GM23338 (cell line): ENCODE results near the gene DHX8. TPM values are rescaled to one million over a fixed set of nuclear protein-coding genes. Genes with fewer than 3 reads are reported as not detected.

Experiments used
- ATAC-seq: fragments of 200-7000 bp; cut with Tn5 transposase; 3 replicates; pipeline ENCODE4 v1.9.1; 2020
- DNase-seq: peaks from one replicate; pipeline ENCODE4 v3.0.0-alpha.2; 2015; ENCODE audit warnings: low spot score
- H2AFZ ChIP-seq: fragments of 200-600 bp; sonication (generic); 2 replicates; pipeline ENCODE4 v1.8.0; 2016; ENCODE audit warnings: antibody characterized with exemption, mild to moderate bottlenecking, moderate library complexity
- H3F3A ChIP-seq: fragments of 200-600 bp; sonication (generic); replicated peaks from 2 replicates; pipeline ENCODE4 v1.8.0; 2017; ENCODE audit warnings: antibody characterized with exemption, mixed run types, low read depth
- H3K27ac ChIP-seq: fragments of 200-600 bp; sonication (generic); 2 replicates; pipeline ENCODE4 v1.6.1; 2016; ENCODE audit warnings: low read depth
- H3K27me3 ChIP-seq: fragments of 200-600 bp; sonication (generic); 2 replicates; pipeline ENCODE4 v1.8.0; 2016; ENCODE audit warnings: mild to moderate bottlenecking, mixed run types, moderate library complexity; ENCODE audit not compliant: insufficient read depth
- H3K36me3 ChIP-seq: fragments of 200-600 bp; sonication (generic); 2 replicates; pipeline ENCODE4 v1.8.0; 2016; ENCODE audit warnings: mild to moderate bottlenecking; ENCODE audit not compliant: insufficient read depth
- H3K4me1 ChIP-seq: fragments of 200-600 bp; sonication (generic); 2 replicates; pipeline ENCODE4 v1.8.0; 2016; ENCODE audit warnings: mild to moderate bottlenecking, moderate library complexity; ENCODE audit not compliant: insufficient read depth
- H3K4me2 ChIP-seq: fragments of 200-600 bp; sonication (generic); 2 replicates; pipeline ENCODE4 v1.7.1; 2017; ENCODE audit warnings: mixed run types
- H3K4me3 ChIP-seq: fragments of 200-600 bp; sonication (generic); 2 replicates; pipeline ENCODE4 v1.6.1; 2016; ENCODE audit warnings: mixed run types
- H3K79me2 ChIP-seq: fragments of 200-600 bp; sonication (generic); replicated peaks from 2 replicates; pipeline ENCODE4 v1.8.0; 2017; ENCODE audit warnings: mild to moderate bottlenecking; ENCODE audit not compliant: insufficient read depth
- H3K9me2 ChIP-seq: fragments of 200-600 bp; sonication (generic); 2 replicates; pipeline ENCODE4 v1.8.0; 2017; ENCODE audit not compliant: insufficient read depth
- H4K20me1 ChIP-seq: fragments of 200-600 bp; sonication (generic); replicated peaks from 2 replicates; pipeline ENCODE4 v1.8.0; 2017; ENCODE audit warnings: mild to moderate bottlenecking; ENCODE audit not compliant: insufficient read depth
- H3K27ac Mint-ChIP-seq: 2 replicates; pipeline ENCODE4 v1.8.0; 2020; ENCODE audit warnings: inconsistent platforms, mild to moderate bottlenecking, moderate library complexity, mixed read lengths
- H3K27me3 Mint-ChIP-seq: 3 replicates; pipeline ENCODE4 v1.8.0; 2022; ENCODE audit warnings: low read depth, mild to moderate bottlenecking, moderate library complexity, mixed read lengths, inconsistent platforms; ENCODE audit not compliant: insufficient read depth, poor library complexity
- H3K36me3 Mint-ChIP-seq: 3 replicates; pipeline ENCODE4 v1.8.0; 2021; ENCODE audit warnings: low read depth, mild to moderate bottlenecking, inconsistent platforms, moderate library complexity, mixed read lengths
- H3K4me1 Mint-ChIP-seq: 3 replicates; pipeline ENCODE4 v1.8.0; 2020; ENCODE audit warnings: mild to moderate bottlenecking, inconsistent platforms, mixed read lengths
- H3K4me3 Mint-ChIP-seq: 3 replicates; pipeline ENCODE4 v1.8.0; 2021; ENCODE audit warnings: moderate library complexity, mild to moderate bottlenecking, inconsistent platforms, mixed read lengths
- H3K9me3 Mint-ChIP-seq: 3 replicates; pipeline ENCODE4 v1.8.0; 2020; ENCODE audit warnings: moderate library complexity, mild to moderate bottlenecking, inconsistent platforms, mixed read lengths
- CREB1 ChIP-seq: fragments of 250-450 bp; sonication (Bioruptor Pico); IDR thresholded peaks from 2 replicates; pipeline ENCODE4 v1.5.0; 2020; ENCODE audit warnings: low read depth, mild to moderate bottlenecking, moderate library complexity
- EZH2 ChIP-seq: fragments of 200-600 bp; sonication (generic); IDR thresholded peaks from one replicate; pipeline ENCODE4 v1.8.0; 2017; ENCODE audit warnings: antibody characterized with exemption, mild to moderate bottlenecking, low read depth; ENCODE audit not compliant: unreplicated experiment
- EZH2phosphoT487 ChIP-seq: fragments of 200-600 bp; sonication (generic); IDR thresholded peaks from one replicate; pipeline ENCODE4 v1.8.1; 2018; ENCODE audit warnings: antibody characterized with exemption; ENCODE audit not compliant: unreplicated experiment
- JUNB ChIP-seq: IDR thresholded peaks from one replicate; pipeline ENCODE4 v1.6.1; 2016; ENCODE audit warnings: antibody characterized with exemption; ENCODE audit not compliant: unreplicated experiment
- NANOG ChIP-seq: IDR thresholded peaks from 2 replicates; pipeline ENCODE4 v1.6.1; 2016; ENCODE audit warnings: antibody characterized with exemption, borderline replicate concordance
- POLR2AphosphoS5 ChIP-seq: IDR thresholded peaks from 2 replicates; pipeline ENCODE4 v1.6.1; 2016; ENCODE audit warnings: antibody characterized with exemption, low read depth
- STAT1 ChIP-seq: IDR thresholded peaks from one replicate; pipeline ENCODE4 v1.6.1; 2016; ENCODE audit warnings: antibody characterized with exemption; ENCODE audit not compliant: unreplicated experiment
- ZNF114 ChIP-seq: fragments of 250-450 bp; sonication (Bioruptor Pico); IDR thresholded peaks from 2 replicates; pipeline ENCODE4 v1.5.0; 2020; ENCODE audit warnings: mild to moderate bottlenecking, moderate library complexity
- ZNF462 ChIP-seq: fragments of 250-450 bp; sonication (Bioruptor Pico); IDR thresholded peaks from 2 replicates; pipeline ENCODE4 v1.5.0; 2020; ENCODE audit warnings: mild to moderate bottlenecking, moderate library complexity
- polyA plus RNA-seq: library from polyadenylated mRNA; unstranded; fragments of >200 nt; fragmentation: Nextera tagmentation; extraction: Ambion mirVana; gene quantifications from 2 replicates; pipeline ENCODE4 v1.2.1, GENCODE V29; 2016
- total RNA-seq: library from RNA; depleted of rRNA; stranded (reverse); fragments of >200 nt; shearing (Covaris generic); gene quantifications from 2 replicates; pipeline ENCODE4 v1.2.3, GENCODE V29; 2014
- TF ChIP-seq, protein P1 (sequence below), 2 experiments: fragments of 200-600 bp in 1 of 2; sonication (generic) in 1 of 2; conservative IDR thresholded peaks; 2 replicates each; pipeline versions ENCODE4 v1.5.1 to v1.6.1; 2016 to 2017; ENCODE audit warnings: antibody characterized with exemption in 2 of 2, low read depth in 2 of 2, mild to moderate bottlenecking in 2 of 2, moderate library complexity in 1 of 2
- TF ChIP-seq, protein P2 (sequence below): IDR thresholded peaks from 2 replicates; pipeline ENCODE4 v1.6.1; 2016; ENCODE audit warnings: antibody characterized with exemption
- TF ChIP-seq, protein P3 (sequence below): IDR thresholded peaks from one replicate; pipeline ENCODE4 v1.6.1; 2018; ENCODE audit warnings: antibody characterized with exemption; ENCODE audit not compliant: unreplicated experiment

Gene DHX8
- total and polyA plus RNA-seq, 2 experiments from 2014 or later = 35.3 to 81.1 TPM

GRCh38 chr17:43464046-43464445 is 19.7 kb upstream of the DHX8 start:
- H3K27ac Mint-ChIP-seq = no peak overlapping the region
- H3F3A ChIP-seq = no peaks in the 10 kb centered on the region
- no peaks in the 10 kb centered on the region for H4K20me1 ChIP-seq
- H3K4me2 ChIP-seq = no peak overlapping the region
- DNase-seq (no peak), ATAC-seq (no peak)
- H2AFZ ChIP-seq = no peak overlapping the region
- peaks cover 1% of the 10 kb centered on the region for H3K27me3 Mint-ChIP-seq
- no peaks in the 10 kb centered on the region for H3K9me2 ChIP-seq
- H3K4me1 Mint-ChIP-seq = no peaks in the 10 kb centered on the region
- H3K9me3 Mint-ChIP-seq = peaks cover 2% of the 10 kb centered on the region; the same call in 1 of the 3 replicates
- H3K4me1 ChIP-seq = no peaks in the 10 kb centered on the region
- H3K79me2 ChIP-seq = no peaks in the 10 kb centered on the region
- no peak overlapping the region for H3K4me3 Mint-ChIP-seq
- no peak overlapping the region for H3K4me3 ChIP-seq
- H3K27ac ChIP-seq = no peak overlapping the region
- H3K36me3 ChIP-seq = no peaks in the 10 kb centered on the region
- no peaks in the 10 kb centered on the region for H3K36me3 Mint-ChIP-seq
- no peaks in the 10 kb centered on the region for H3K27me3 ChIP-seq
- TF ChIP-seq, protein P1, sequence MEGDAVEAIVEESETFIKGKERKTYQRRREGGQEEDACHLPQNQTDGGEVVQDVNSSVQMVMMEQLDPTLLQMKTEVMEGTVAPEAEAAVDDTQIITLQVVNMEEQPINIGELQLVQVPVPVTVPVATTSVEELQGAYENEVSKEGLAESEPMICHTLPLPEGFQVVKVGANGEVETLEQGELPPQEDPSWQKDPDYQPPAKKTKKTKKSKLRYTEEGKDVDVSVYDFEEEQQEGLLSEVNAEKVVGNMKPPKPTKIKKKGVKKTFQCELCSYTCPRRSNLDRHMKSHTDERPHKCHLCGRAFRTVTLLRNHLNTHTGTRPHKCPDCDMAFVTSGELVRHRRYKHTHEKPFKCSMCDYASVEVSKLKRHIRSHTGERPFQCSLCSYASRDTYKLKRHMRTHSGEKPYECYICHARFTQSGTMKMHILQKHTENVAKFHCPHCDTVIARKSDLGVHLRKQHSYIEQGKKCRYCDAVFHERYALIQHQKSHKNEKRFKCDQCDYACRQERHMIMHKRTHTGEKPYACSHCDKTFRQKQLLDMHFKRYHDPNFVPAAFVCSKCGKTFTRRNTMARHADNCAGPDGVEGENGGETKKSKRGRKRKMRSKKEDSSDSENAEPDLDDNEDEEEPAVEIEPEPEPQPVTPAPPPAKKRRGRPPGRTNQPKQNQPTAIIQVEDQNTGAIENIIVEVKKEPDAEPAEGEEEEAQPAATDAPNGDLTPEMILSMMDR (conservative IDR thresholded peaks at IDR 0.05; ENCODE audit: low read depth in 2 of 2) = no peak
- TF ChIP-seq, protein P2, sequence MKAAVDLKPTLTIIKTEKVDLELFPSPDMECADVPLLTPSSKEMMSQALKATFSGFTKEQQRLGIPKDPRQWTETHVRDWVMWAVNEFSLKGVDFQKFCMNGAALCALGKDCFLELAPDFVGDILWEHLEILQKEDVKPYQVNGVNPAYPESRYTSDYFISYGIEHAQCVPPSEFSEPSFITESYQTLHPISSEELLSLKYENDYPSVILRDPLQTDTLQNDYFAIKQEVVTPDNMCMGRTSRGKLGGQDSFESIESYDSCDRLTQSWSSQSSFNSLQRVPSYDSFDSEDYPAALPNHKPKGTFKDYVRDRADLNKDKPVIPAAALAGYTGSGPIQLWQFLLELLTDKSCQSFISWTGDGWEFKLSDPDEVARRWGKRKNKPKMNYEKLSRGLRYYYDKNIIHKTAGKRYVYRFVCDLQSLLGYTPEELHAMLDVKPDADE = no peak
- TF ChIP-seq STAT1 = no peak
- no peak for TF ChIP-seq POLR2AphosphoS5
- no peak for TF ChIP-seq EZH2phosphoT487
- no peak for TF ChIP-seq NANOG
- TF ChIP-seq, protein P3, sequence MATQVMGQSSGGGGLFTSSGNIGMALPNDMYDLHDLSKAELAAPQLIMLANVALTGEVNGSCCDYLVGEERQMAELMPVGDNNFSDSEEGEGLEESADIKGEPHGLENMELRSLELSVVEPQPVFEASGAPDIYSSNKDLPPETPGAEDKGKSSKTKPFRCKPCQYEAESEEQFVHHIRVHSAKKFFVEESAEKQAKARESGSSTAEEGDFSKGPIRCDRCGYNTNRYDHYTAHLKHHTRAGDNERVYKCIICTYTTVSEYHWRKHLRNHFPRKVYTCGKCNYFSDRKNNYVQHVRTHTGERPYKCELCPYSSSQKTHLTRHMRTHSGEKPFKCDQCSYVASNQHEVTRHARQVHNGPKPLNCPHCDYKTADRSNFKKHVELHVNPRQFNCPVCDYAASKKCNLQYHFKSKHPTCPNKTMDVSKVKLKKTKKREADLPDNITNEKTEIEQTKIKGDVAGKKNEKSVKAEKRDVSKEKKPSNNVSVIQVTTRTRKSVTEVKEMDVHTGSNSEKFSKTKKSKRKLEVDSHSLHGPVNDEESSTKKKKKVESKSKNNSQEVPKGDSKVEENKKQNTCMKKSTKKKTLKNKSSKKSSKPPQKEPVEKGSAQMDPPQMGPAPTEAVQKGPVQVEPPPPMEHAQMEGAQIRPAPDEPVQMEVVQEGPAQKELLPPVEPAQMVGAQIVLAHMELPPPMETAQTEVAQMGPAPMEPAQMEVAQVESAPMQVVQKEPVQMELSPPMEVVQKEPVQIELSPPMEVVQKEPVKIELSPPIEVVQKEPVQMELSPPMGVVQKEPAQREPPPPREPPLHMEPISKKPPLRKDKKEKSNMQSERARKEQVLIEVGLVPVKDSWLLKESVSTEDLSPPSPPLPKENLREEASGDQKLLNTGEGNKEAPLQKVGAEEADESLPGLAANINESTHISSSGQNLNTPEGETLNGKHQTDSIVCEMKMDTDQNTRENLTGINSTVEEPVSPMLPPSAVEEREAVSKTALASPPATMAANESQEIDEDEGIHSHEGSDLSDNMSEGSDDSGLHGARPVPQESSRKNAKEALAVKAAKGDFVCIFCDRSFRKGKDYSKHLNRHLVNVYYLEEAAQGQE = no peak
- TF ChIP-seq ZNF114 = no peak
- no peak for TF ChIP-seq CREB1 (CRISPR knock-in tag)
- TF ChIP-seq JUNB = no peak
- no peak for TF ChIP-seq EZH2
- TF ChIP-seq ZNF462 (CRISPR knock-in tag) = no peak
